Mesendoderm (in vitro differentiated cells): Measurements from ENCODE around the gene KDM4B.
A peak's percentile ranks its signal among the peaks of the same experiment; 100 is the strongest.

Source experiments
- DNase-seq: peaks from one replicate; pipeline ENCODE4 v3.0.0; 2013
- H2AK5ac ChIP-seq: 2 replicates; pipeline ENCODE4 v1.6.1; 2013; ENCODE audit warnings: low read length, inconsistent platforms
- H2BK120ac ChIP-seq: 2 replicates; pipeline ENCODE4 v1.6.1; 2013; ENCODE audit warnings: low read depth, mild to moderate bottlenecking, low read length, moderate library complexity, mixed read lengths
- H2BK15ac ChIP-seq: replicated peaks from 2 replicates; pipeline ENCODE4 v1.6.1; 2013; ENCODE audit warnings: low read depth, mild to moderate bottlenecking, moderate library complexity
- H2BK5ac ChIP-seq: 2 replicates; pipeline ENCODE4 v1.6.1; 2013; ENCODE audit warnings: low read length, inconsistent platforms
- H3K18ac ChIP-seq: 2 replicates; pipeline ENCODE4 v1.6.1; 2013; ENCODE audit warnings: mild to moderate bottlenecking, low read length, mixed read lengths
- H3K23ac ChIP-seq: one replicate; pipeline ENCODE4 v1.6.1; 2013; ENCODE audit warnings: low read length
- H3K27ac ChIP-seq: 2 replicates; pipeline ENCODE4 v1.5.1; 2013; ENCODE audit warnings: low read depth, mild to moderate bottlenecking, inconsistent platforms, low read length, moderate library complexity
- H3K27me3 ChIP-seq: 2 replicates; pipeline ENCODE4 v1.6.1; 2013; ENCODE audit warnings: low read length, control low read depth, mild to moderate bottlenecking, inconsistent platforms; ENCODE audit not compliant: insufficient read depth, poor library complexity
- H3K36me3 ChIP-seq: 2 replicates; pipeline ENCODE4 v1.6.1; 2013; ENCODE audit warnings: low read length, inconsistent platforms; ENCODE audit not compliant: control insufficient read depth, insufficient read depth
- H3K4ac ChIP-seq: one replicate; pipeline ENCODE4 v1.6.1; 2013; ENCODE audit warnings: low read depth, mild to moderate bottlenecking, low read length, moderate library complexity
- H3K4me1 ChIP-seq: 2 replicates; pipeline ENCODE4 v1.6.1; 2013; ENCODE audit warnings: low read depth, low read length, inconsistent platforms; ENCODE audit not compliant: control insufficient read depth
- H3K4me2 ChIP-seq: 2 replicates; pipeline ENCODE4 v1.6.1; 2013; ENCODE audit warnings: low read length
- H3K4me3 ChIP-seq: 2 replicates; pipeline ENCODE4 v1.5.1; 2013; ENCODE audit warnings: mild to moderate bottlenecking, low read length
- H3K56ac ChIP-seq: one replicate; pipeline ENCODE4 v1.6.1; 2013; ENCODE audit warnings: low read length
- H3K79me1 ChIP-seq: 2 replicates; pipeline ENCODE4 v1.6.1; 2013; ENCODE audit warnings: low read length, inconsistent platforms
- H3K79me2 ChIP-seq: 2 replicates; pipeline ENCODE4 v1.6.1; 2013; ENCODE audit warnings: mild to moderate bottlenecking, low read length; ENCODE audit not compliant: control insufficient read depth, insufficient read depth
- H3K9ac ChIP-seq: 2 replicates; pipeline ENCODE4 v1.6.1; 2013; ENCODE audit warnings: low read length, inconsistent platforms
- H4K5ac ChIP-seq: one replicate; pipeline ENCODE4 v1.6.1; 2013; ENCODE audit warnings: low read length
- H4K8ac ChIP-seq: one replicate; pipeline ENCODE4 v1.6.1; 2013; ENCODE audit warnings: low read depth, mild to moderate bottlenecking, control low read depth, low read length, moderate library complexity
- WGBS: extraction: QIAGEN DNeasy Blood & Tissue Kit; methylation state at CpG from one replicate; pipeline ENCODE4 v1.1.7; 2013; ENCODE audit warnings: low lambda C conversion rate, missing lambda C conversion rate; ENCODE audit not compliant: insufficient coverage; ENCODE audit errors: extremely low coverage; 5-methylcytosine and 5-hydroxymethylcytosine counted together

Gene KDM4B

DNA sequence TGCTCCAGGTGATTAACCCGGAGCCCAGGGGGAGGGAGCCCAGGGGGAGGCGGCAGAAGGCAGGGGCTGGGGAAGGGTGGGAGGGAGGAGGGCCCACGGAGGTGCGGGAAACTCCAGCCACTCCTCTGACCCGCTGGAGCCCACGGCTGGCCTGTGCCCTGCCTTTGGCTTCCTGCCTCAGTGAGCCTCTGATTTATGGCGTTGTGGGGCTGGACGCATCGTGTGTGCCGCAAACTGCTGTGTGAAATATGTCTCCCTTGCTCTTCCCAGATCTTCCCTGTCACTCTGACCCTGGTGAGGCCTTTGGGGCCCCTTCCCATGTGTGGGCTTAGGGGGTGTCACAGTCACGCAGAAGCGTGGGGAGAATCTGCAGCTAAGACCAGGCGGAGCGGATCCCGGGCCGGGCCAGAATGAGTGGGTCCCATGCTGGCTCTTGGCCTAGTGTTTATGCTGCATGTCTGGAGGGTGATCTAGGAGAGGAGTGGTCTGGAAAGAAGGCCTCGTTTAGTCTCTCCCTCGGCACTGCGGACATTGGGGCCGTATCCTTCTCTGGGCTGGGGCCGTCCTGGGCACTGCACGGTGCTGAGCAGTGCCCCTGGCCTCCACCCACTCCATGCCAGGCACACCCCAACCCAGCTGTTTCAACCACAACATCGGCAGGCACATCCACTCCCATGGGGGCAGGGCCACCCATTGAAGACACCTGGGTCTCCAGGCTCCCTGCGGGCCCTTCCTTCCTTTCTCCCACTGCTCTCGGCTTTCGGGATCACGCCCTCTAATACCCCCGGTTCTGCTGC lies 123.0 kb downstream of the KDM4B start:
- H3K4me1 ChIP-seq: no peaks in the 10 kb centered on the region
- no peak overlapping the region for H3K27ac ChIP-seq

GRCh38 chr19:5092481-5092843 lies 123.5 kb downstream of the KDM4B start:
- H4K8ac ChIP-seq: no peak overlapping the region
- no peak overlapping the region for H3K4me2 ChIP-seq
- no peak overlapping the region for H2BK120ac ChIP-seq
- H3K36me3 ChIP-seq: no peaks in the 10 kb centered on the region
- DNase-seq: no peak
- H4K5ac ChIP-seq: no peak overlapping the region
- H3K79me1 ChIP-seq: no peaks in the 10 kb centered on the region
- H3K56ac ChIP-seq: no peak overlapping the region
- H3K27me3 ChIP-seq: no peaks in the 10 kb centered on the region
- H3K4me1 ChIP-seq: no peaks in the 10 kb centered on the region
- WGBS: no CpG with 5 or more reads among the region's 14 CpGs
- H3K23ac ChIP-seq: no peak overlapping the region
- no peak overlapping the region for H3K9ac ChIP-seq
- no peak overlapping the region for H2BK15ac ChIP-seq
- no peak overlapping the region for H2AK5ac ChIP-seq
- no peak overlapping the region for H3K4me3 ChIP-seq
- no peak overlapping the region for H3K18ac ChIP-seq
- no peak overlapping the region for H3K27ac ChIP-seq
- H2BK5ac ChIP-seq: no peak overlapping the region
- H3K4ac ChIP-seq: no peak overlapping the region
- no peaks in the 10 kb centered on the region for H3K79me2 ChIP-seq

More for the DNA sequence above, 123.0 kb downstream of the KDM4B start:
- Histone ChIP-seq H4K8ac (no peak overlapping the region), H2BK120ac (no peak overlapping the region), H3K79me2 (no peaks in the 10 kb centered on the region), H2BK5ac (no peak overlapping the region), H3K4me2 (no peak overlapping the region), H2AK5ac (no peak overlapping the region), H3K79me1 (no peaks in the 10 kb centered on the region), H3K4me3 (no peak overlapping the region), H2BK15ac (no peak overlapping the region), H4K5ac (no peak overlapping the region), H3K27me3 (no peaks in the 10 kb centered on the region), H3K23ac (no peak overlapping the region), H3K4ac (no peak overlapping the region), H3K56ac (peak overlapping the region; percentile 25), H3K36me3 (no peaks in the 10 kb centered on the region), H3K9ac (no peak overlapping the region), H3K18ac (peak overlapping the region; percentile 6)
- no CpG with 5 or more reads among the region's 28 CpGs for WGBS
- no peak for DNase-seq

DNA sequence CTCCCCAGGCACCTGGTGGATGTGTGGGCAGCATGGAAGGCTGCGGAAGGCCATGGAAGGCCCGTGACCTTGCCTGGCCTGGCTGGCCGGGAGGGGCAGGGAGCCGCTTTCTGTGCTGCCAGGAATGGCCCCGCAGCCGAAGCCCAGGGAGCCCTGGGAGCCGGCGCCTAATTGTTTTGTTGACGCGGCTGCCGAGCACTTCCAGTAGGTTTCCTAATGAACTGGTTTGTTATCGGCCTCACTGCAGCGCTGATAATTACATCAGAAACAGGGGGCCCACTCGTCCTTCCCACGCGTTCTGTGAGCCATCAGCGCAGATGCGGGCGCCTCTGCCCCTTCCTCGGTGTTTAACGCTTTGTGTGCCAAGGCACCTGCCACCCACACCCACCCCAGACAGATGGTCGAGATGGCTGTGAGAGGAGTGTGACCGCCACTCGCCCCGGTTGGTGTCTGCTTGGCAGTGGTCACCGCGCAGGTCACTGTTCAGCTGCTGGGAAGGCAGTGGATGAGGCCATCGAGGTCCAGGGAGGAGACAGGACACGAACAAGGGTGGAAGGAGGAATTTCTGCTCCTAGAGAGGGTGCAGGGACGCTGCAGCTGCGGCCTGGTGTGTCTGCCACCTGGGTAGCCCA lies 124.5 kb downstream of the KDM4B start:
- no peak overlapping the region for H3K9ac ChIP-seq
- no peaks in the 10 kb centered on the region for H3K79me1 ChIP-seq
- no CpG with 5 or more reads among the region's 31 CpGs for WGBS
- H3K18ac ChIP-seq: no peak overlapping the region
- no peak overlapping the region for H2BK15ac ChIP-seq
- no peak for DNase-seq
- no peak overlapping the region for H4K5ac ChIP-seq
- no peaks in the 10 kb centered on the region for H3K79me2 ChIP-seq
- no peak overlapping the region for H3K56ac ChIP-seq
- no peak overlapping the region for H3K4me2 ChIP-seq
- H2AK5ac ChIP-seq: no peak overlapping the region
- no peak overlapping the region for H3K4me3 ChIP-seq
- no peaks in the 10 kb centered on the region for H3K27me3 ChIP-seq
- no peak overlapping the region for H3K4ac ChIP-seq
- no peak overlapping the region for H2BK5ac ChIP-seq
- no peaks in the 10 kb centered on the region for H3K4me1 ChIP-seq
- H3K27ac ChIP-seq: no peak overlapping the region
- H4K8ac ChIP-seq: no peak overlapping the region
- no peak overlapping the region for H2BK120ac ChIP-seq
- H3K36me3 ChIP-seq: no peaks in the 10 kb centered on the region
- H3K23ac ChIP-seq: no peak overlapping the region

- Histone ChIP-seq H2BK120ac (no peak overlapping the region), H3K23ac (no peak overlapping the region), H2AK5ac (no peak overlapping the region), H3K4me2 (no peak overlapping the region), H3K36me3 (no peaks in the 10 kb centered on the region), H2BK5ac (no peak overlapping the region), H3K27me3 (no peaks in the 10 kb centered on the region), H3K79me1 (no peaks in the 10 kb centered on the region), H4K5ac (no peak overlapping the region), H3K56ac (no peak overlapping the region), H3K18ac (no peak overlapping the region), H3K4ac (no peak overlapping the region), H3K4me3 (no peak overlapping the region), H3K4me1 (no peaks in the 10 kb centered on the region), H3K27ac (no peak overlapping the region), H3K79me2 (no peaks in the 10 kb centered on the region), H2BK15ac (no peak overlapping the region), H3K9ac (no peak overlapping the region), H4K8ac (no peak overlapping the region)
- WGBS: no CpG with 5 or more reads among the region's 26 CpGs
- DNase-seq: no peak
These were observed 125.2 kb downstream of the KDM4B start for GRCh38 chr19:5093948-5094718.

DNA sequence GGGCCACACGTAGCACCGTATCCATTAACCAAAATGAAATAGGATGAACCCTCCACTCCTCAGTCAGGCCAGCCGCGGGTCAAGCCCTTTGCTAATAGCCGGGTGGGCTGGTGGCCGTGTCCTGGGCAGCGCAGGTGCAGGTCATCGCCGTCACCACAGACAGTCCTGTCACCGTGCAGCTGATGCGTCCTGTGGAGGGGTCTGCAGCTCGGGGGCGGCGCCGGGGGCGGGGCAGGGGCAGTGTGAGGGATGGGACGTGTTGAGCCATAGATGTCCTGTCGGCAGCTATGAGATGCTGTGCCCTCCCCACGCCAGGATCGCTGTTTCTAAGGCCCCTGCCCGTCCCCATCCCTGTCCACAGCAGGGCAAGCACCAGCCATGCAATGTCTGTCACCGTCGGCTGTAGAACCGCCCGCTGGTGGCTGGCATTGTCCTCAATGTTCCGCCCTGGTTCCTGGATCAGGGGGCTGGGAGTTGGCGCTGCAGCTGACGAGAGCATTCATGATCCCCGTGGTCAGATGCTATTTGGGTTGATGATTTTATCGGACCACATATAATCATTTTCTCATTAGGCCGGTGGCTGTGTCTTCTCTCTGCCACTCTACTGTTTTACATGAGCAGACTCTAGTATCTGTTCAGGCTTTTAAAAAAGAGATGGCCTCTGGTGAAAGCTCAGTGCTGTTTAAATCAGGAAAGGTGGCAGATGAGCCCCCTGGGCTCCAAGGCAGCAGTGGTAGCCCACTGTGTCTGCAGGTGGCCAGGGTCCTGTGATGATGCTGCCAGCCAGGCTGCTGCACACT lies 126.1 kb downstream of the KDM4B start:
- no peak overlapping the region for H2BK120ac ChIP-seq
- H3K4me2 ChIP-seq: no peak overlapping the region
- WGBS: no CpG with 5 or more reads among the region's 31 CpGs
- no peaks in the 10 kb centered on the region for H3K4me1 ChIP-seq
- no peak overlapping the region for H4K5ac ChIP-seq
- H3K4ac ChIP-seq: no peak overlapping the region
- no peak overlapping the region for H2BK15ac ChIP-seq
- no peak overlapping the region for H2BK5ac ChIP-seq
- H3K18ac ChIP-seq: no peak overlapping the region
- no peak overlapping the region for H3K23ac ChIP-seq
- no peak overlapping the region for H3K4me3 ChIP-seq
- H3K27ac ChIP-seq: no peak overlapping the region
- no peaks in the 10 kb centered on the region for H3K79me1 ChIP-seq
- no peak overlapping the region for H3K9ac ChIP-seq
- H2AK5ac ChIP-seq: no peak overlapping the region
- H3K56ac ChIP-seq: no peak overlapping the region
- H3K36me3 ChIP-seq: no peaks in the 10 kb centered on the region
- no peak for DNase-seq
- no peaks in the 10 kb centered on the region for H3K27me3 ChIP-seq
- H3K79me2 ChIP-seq: no peaks in the 10 kb centered on the region
- no peak overlapping the region for H4K8ac ChIP-seq
